Tibial artery (tissue), 4 donors: Measurements from ENCODE around the gene ITFG1.

Experiments
- DNase-seq, 2 donors: peaks; one replicate each; pipeline ENCODE4 v3.0.0-alpha.2; 2019
- H3K27ac ChIP-seq, 2 donors: fragments of 200-600 bp; sonication (generic) in 1 of 2; 1 replicate in 1 of 2; 2 replicates in 1 of 2; pipeline ENCODE4 v1.5.1; 2018 to 2019; ENCODE audit warnings: mild to moderate bottlenecking in 1 of 2
- H3K27me3 ChIP-seq, 2 donors: fragments of 200-600 bp; sonication (generic) in 1 of 2; one replicate each; pipeline versions ENCODE4 v1.5.1 to v1.6.0; 2016 to 2019
- H3K36me3 ChIP-seq, 3 donors: fragments of 200-600 bp; sonication (generic) in 2 of 3; one replicate each; pipeline ENCODE4 v1.5.1; 2016 to 2019; ENCODE audit warnings: mild to moderate bottlenecking in 2 of 3
- H3K4me1 ChIP-seq, 4 donors: fragments of 200-600 bp; sonication (generic) in 2 of 4; 1 replicate in 3 of 4; 2 replicates in 1 of 4; pipeline ENCODE4 v1.5.1; 2016 to 2019
- H3K4me3 ChIP-seq, 2 donors: fragments of 200-600 bp; sonication (generic) in 1 of 2; 1 replicate in 1 of 2; 2 replicates in 1 of 2; pipeline ENCODE4 v1.5.1; 2018 to 2019; ENCODE audit warnings: mild to moderate bottlenecking in 2 of 2
- H3K9me3 ChIP-seq, 3 donors: fragments of 200-600 bp; sonication (generic) in 1 of 3; one replicate each; pipeline ENCODE4 v1.5.1; 2016 to 2019
- CTCF ChIP-seq, 2 experiments: fragments of 200-600 bp in 1 of 2; fragments of 450-650 bp in 1 of 2; IDR thresholded peaks; one replicate each; pipeline ENCODE4 v1.5.1; 2017 to 2019; ENCODE audit warnings: antibody characterized with exemption in 2 of 2, mild to moderate bottlenecking in 1 of 2, moderate library complexity in 1 of 2
- intact Hi-C: fragments of 100-400 bp; cut with DNase I; formaldehyde crosslinking; loops from one replicate; pipeline ENCODE4 v1.15.0; 2023; ENCODE audit warnings: low total_unique reads

ITFG1 gene

GRCh38 chr16:47262938-47263337, 197.9 kb downstream of the ITFG1 start:
- Histone ChIP-seq H3K4me3 (no peak overlapping the region), H3K9me3 (no peaks in the 10 kb centered on the region), H3K27me3 (no peaks in the 10 kb centered on the region), H3K4me1 (no peaks in the 10 kb centered on the region), H3K36me3 (peaks cover 0 to 19% (median under 1%) of the 10 kb centered on the region in 3 donors), H3K27ac (no peak overlapping the region)
- DNase-seq, result no peak
- intact Hi-C loops, result no loop called here
- TF ChIP-seq CTCF (IDR thresholded peaks at IDR 0.05), result no peak

- intact Hi-C loops, result no loop called here
- Histone ChIP-seq H3K27ac (no peak overlapping the region), H3K4me1 (no peaks in the 10 kb centered on the region), H3K4me3 (no peak overlapping the region), H3K9me3 (no peaks in the 10 kb centered on the region), H3K36me3 (peaks cover 6 to 30% (median 7%) of the 10 kb centered on the region in 3 donors), H3K27me3 (no peaks in the 10 kb centered on the region)
- DNase-seq, result no peak
- TF ChIP-seq CTCF (IDR thresholded peaks at IDR 0.05), result no peak
These were observed 200.4 kb downstream of the ITFG1 start for GRCh38 chr16:47260503-47260902.

- Histone ChIP-seq H3K9me3 (no peaks in the 10 kb centered on the region), H3K27ac (no peak overlapping the region), H3K4me3 (no peak overlapping the region), H3K36me3 (peaks cover 7 to 30% (median 11%) of the 10 kb centered on the region in 3 donors), H3K27me3 (no peaks in the 10 kb centered on the region), H3K4me1 (no peaks in the 10 kb centered on the region)
- intact Hi-C loops, result no loop called here
- DNase-seq, result no peak
- TF ChIP-seq CTCF (IDR thresholded peaks at IDR 0.05), result peak; percentile 20 to 28
These were observed 201.9 kb downstream of the ITFG1 start for GRCh38 chr16:47258874-47259461.

- Histone ChIP-seq H3K9me3 (no peaks in the 10 kb centered on the region), H3K27me3 (no peaks in the 10 kb centered on the region), H3K4me3 (no peak overlapping the region), H3K4me1 (no peaks in the 10 kb centered on the region), H3K36me3 (peaks cover 7 to 17% (median 11%) of the 10 kb centered on the region in 3 donors), H3K27ac (no peak overlapping the region)
- intact Hi-C loops, result no loop called here
- no peak for DNase-seq
- no peak for TF ChIP-seq CTCF (IDR thresholded peaks at IDR 0.05)
These were observed 206.1 kb downstream of the ITFG1 start for GRCh38 chr16:47254756-47255155.

- Histone ChIP-seq H3K27me3 (no peaks in the 10 kb centered on the region), H3K4me3 (no peak overlapping the region), H3K9me3 (no peaks in the 10 kb centered on the region), H3K27ac (no peak overlapping the region), H3K36me3 (peaks cover 0 to 5% (median 2%) of the 10 kb centered on the region in 3 donors), H3K4me1 (no peaks in the 10 kb centered on the region)
- intact Hi-C loops, result no loop called here
- no peak for DNase-seq
- no peak for TF ChIP-seq CTCF (IDR thresholded peaks at IDR 0.05)
These were observed 209.9 kb downstream of the ITFG1 start for GRCh38 chr16:47250983-47251382.

- DNase-seq, result no peak
- no peak for TF ChIP-seq CTCF (IDR thresholded peaks at IDR 0.05)
- intact Hi-C loops, result no loop called here
- no peak overlapping the region for H3K27ac ChIP-seq
- H3K4me1 ChIP-seq, result no peaks in the 10 kb centered on the region
- H3K4me3 ChIP-seq, result no peak overlapping the region
- H3K36me3 ChIP-seq, result no peaks in the 10 kb centered on the region
- no peaks in the 10 kb centered on the region for H3K9me3 ChIP-seq
- no peaks in the 10 kb centered on the region for H3K27me3 ChIP-seq
These were observed 213.2 kb downstream of the ITFG1 start for GRCh38 chr16:47247690-47248089.
